Tibial artery (tissue), 4 donors: ENCODE measurements around the gene UBC.

ENCODE experiments used
- DNase-seq, 2 donors: peaks; one replicate each; pipeline ENCODE4 v3.0.0-alpha.2; 2019
- H3K27ac ChIP-seq, 2 donors: fragments of 200-600 bp; sonication (generic) in 1 of 2; 1 replicate in 1 of 2; 2 replicates in 1 of 2; pipeline ENCODE4 v1.5.1; 2018 to 2019; ENCODE audit warnings: mild to moderate bottlenecking in 1 of 2
- H3K27me3 ChIP-seq, 2 donors: fragments of 200-600 bp; sonication (generic) in 1 of 2; one replicate each; pipeline versions ENCODE4 v1.5.1 to v1.6.0; 2016 to 2019
- H3K36me3 ChIP-seq, 3 donors: fragments of 200-600 bp; sonication (generic) in 2 of 3; one replicate each; pipeline ENCODE4 v1.5.1; 2016 to 2019; ENCODE audit warnings: mild to moderate bottlenecking in 2 of 3
- H3K4me1 ChIP-seq, 4 donors: fragments of 200-600 bp; sonication (generic) in 2 of 4; 1 replicate in 3 of 4; 2 replicates in 1 of 4; pipeline ENCODE4 v1.5.1; 2016 to 2019
- H3K4me3 ChIP-seq, 2 donors: fragments of 200-600 bp; sonication (generic) in 1 of 2; 1 replicate in 1 of 2; 2 replicates in 1 of 2; pipeline ENCODE4 v1.5.1; 2018 to 2019; ENCODE audit warnings: mild to moderate bottlenecking in 2 of 2
- H3K9me3 ChIP-seq, 3 donors: fragments of 200-600 bp; sonication (generic) in 1 of 3; one replicate each; pipeline ENCODE4 v1.5.1; 2016 to 2019
- CTCF ChIP-seq, 2 experiments: fragments of 200-600 bp in 1 of 2; fragments of 450-650 bp in 1 of 2; IDR thresholded peaks; one replicate each; pipeline ENCODE4 v1.5.1; 2017 to 2019; ENCODE audit warnings: antibody characterized with exemption in 2 of 2, mild to moderate bottlenecking in 1 of 2, moderate library complexity in 1 of 2
- intact Hi-C: fragments of 100-400 bp; cut with DNase I; formaldehyde crosslinking; loops from one replicate; pipeline ENCODE4 v1.15.0; 2023; ENCODE audit warnings: low total_unique reads

UBC gene

DNA sequence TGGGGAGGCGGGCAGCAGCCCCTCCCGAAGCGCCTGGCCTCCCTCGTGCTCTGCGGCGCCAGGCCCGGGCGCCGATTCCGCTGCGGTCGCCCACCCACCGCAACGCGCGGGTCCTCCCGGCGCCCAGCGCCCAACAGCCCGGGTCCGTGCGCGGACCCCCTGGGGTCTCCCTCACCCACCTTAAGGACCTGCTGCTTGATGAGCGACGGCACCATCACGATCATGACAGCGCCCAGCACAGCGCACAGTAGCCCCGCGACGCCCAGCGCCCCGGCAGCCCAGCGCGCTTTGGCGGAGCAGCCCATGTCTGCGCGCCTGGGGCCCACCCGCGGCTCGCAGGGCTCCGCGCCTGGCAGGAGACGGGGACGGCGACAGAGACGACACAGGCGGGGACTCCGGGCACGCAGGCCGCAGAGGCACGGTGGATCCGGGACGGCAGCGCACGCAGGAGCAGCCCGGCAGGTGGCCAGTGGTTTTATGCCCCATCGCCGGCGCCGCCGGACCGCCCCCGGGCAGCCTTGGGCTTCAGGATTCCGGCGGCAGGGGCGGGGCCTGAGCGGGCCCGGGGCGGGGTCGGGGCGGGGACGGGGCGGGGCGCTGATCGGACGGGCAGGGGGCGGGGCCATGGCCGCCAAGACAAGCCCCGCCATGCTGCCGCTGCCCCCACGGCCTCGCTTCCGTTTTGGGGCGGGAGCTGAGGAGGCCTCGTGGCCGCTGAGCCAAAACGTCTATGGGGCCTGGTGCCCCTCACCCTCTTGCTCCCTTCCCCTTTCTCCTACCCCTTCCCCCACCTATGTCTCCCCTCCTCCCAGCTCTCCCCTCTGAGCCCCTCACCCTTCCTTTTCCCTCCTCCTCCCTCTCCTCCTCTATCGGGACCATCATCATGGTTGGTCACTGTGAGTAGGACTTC lies 50.8 kb downstream of the UBC start, which contains the start of gene SCARB1:
Gene SCARB1, minus strand, starts transcription at position 449 of the 910 bp plus-strand sequence. Its CDS starts 144 bp downstream, at position 305.
- DNase-seq = peak; percentile 69 to 89
- intact Hi-C loops = no loop called here

GRCh38 chr12:124862768-124863415 lies 51.6 kb downstream of the UBC start:
- Histone ChIP-seq H3K27ac (peak overlapping the region; percentile 54 to 62), H3K9me3 (no peaks in the 10 kb centered on the region), H3K4me1 (peaks cover 0 to 30% (median 17%) of the 10 kb centered on the region in 4 donors), H3K4me3 (peak overlapping the region; percentile 60 to 79), H3K27me3 (no peaks in the 10 kb centered on the region), H3K36me3 (no peaks in the 10 kb centered on the region)
- no peak for TF ChIP-seq CTCF (IDR thresholded peaks at IDR 0.05)
- no peak for DNase-seq
- intact Hi-C loops = no loop called here

More for the DNA sequence above, 50.8 kb downstream of the UBC start, which contains the start of gene SCARB1:
- peak within 1 kb of the TSS; percentile 60 to 79 for H3K4me3 ChIP-seq
- H3K36me3 ChIP-seq = no peaks in the 10 kb centered on the region
- H3K4me1 ChIP-seq = peaks cover 0 to 30% (median 17%) of the 10 kb centered on the region in 4 donors
- H3K9me3 ChIP-seq = no peaks in the 10 kb centered on the region
- no peak for TF ChIP-seq CTCF (IDR thresholded peaks at IDR 0.05)
- H3K27me3 ChIP-seq = no peaks in the 10 kb centered on the region
- peak within 1 kb of the TSS; percentile 54 to 62 for H3K27ac ChIP-seq

GRCh38 chr12:124861898-124862676 lies 52.4 kb downstream of the UBC start:
- DNase-seq = no peak
- Histone ChIP-seq H3K27me3 (no peaks in the 10 kb centered on the region), H3K27ac (no peak overlapping the region), H3K9me3 (no peaks in the 10 kb centered on the region), H3K36me3 (no peaks in the 10 kb centered on the region), H3K4me3 (no peak overlapping the region), H3K4me1 (peaks cover 0 to 31% (median 17%) of the 10 kb centered on the region in 4 donors)
- no peak for TF ChIP-seq CTCF (IDR thresholded peaks at IDR 0.05)
- intact Hi-C loops = no loop called here
